GM12864 (cell line): Measurements from ENCODE around the gene MGAT5.

Source experiments
- DNase-seq: peaks from one replicate; pipeline ENCODE4 v3.0.0-alpha.2; 2011; ENCODE audit warnings: low read depth
- H3K4me3 ChIP-seq: 2 replicates; pipeline ENCODE4 v1.5.1; 2011; ENCODE audit warnings: mild to moderate bottlenecking, low read depth, low read length, control low read depth
- CTCF ChIP-seq: IDR thresholded peaks from 2 replicates; pipeline ENCODE4 v1.5.1; 2011; ENCODE audit warnings: low read depth, mild to moderate bottlenecking, moderate library complexity, low read length, control low read depth, inconsistent platforms; ENCODE audit errors: missing control alignments

The MGAT5 gene

DNA sequence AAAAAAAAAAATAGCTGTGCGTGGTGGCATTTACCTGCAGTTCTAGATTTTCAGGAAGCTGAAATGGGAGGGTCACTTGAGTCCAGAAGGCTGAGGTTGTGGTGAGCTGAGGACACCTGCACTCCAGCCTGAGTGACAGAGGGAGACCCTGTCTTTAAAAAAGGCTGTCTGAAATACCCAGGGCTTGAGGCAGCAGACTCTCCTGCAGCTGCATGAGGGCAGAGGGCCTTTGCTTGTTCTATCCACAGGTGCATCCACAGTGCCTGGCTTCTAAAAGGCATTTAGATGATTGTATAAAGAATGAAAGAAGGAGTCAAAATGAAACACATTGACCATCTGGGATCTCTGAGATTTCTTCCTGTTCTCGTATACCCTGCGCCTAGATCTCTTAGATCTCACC, 152.9 kb downstream of the MGAT5 start:
- TF ChIP-seq CTCF, result no peak
- no peak for DNase-seq
- no peak overlapping the region for H3K4me3 ChIP-seq

- no peak overlapping the region for H3K4me3 ChIP-seq
- TF ChIP-seq CTCF, result no peak
Measured at GRCh38 chr2:134407154-134407890, 153.4 kb downstream of the MGAT5 start.

GRCh38 chr2:134408386-134408785, 154.5 kb downstream of the MGAT5 start:
- TF ChIP-seq CTCF, result no peak
- no peak for DNase-seq
- H3K4me3 ChIP-seq, result no peak overlapping the region

More at GRCh38 chr2:134407154-134407890, 153.4 kb downstream of the MGAT5 start:
- no peak for DNase-seq

- TF ChIP-seq CTCF, result no peak
- DNase-seq, result no peak
- no peak overlapping the region for H3K4me3 ChIP-seq
Measured at GRCh38 chr2:134408791-134409190, 154.9 kb downstream of the MGAT5 start.

DNA sequence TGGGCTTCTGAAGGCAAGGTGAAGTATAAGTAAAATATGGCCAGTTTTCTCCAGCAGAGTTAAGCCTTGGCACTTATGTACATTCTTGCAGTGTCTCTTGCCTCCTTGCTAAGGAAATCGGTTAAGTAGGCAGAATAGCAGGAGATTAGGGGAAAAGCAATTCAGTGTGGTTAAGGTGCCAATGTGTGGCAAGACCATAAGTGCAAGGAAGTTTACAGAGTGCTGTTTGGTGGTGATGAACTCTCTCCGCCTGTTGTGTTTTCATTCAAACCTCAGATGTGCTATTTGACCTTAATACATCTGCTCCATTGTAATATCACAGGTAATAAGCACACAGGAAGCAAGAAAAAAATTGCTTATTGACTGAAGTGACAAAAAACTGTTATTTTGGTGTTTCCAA, 156.1 kb downstream of the MGAT5 start:
- no peak overlapping the region for H3K4me3 ChIP-seq
- TF ChIP-seq CTCF, result no peak
- DNase-seq, result no peak

GRCh38 chr2:134410831-134411231, 157.0 kb downstream of the MGAT5 start:
- no peak for DNase-seq
- no peak overlapping the region for H3K4me3 ChIP-seq
- no peak for TF ChIP-seq CTCF

GRCh38 chr2:134411279-134411827, 157.5 kb downstream of the MGAT5 start:
- DNase-seq, result no peak
- no peak for TF ChIP-seq CTCF
- H3K4me3 ChIP-seq, result no peak overlapping the region
